GM21381 (cell line): ENCODE measurements around the gene CREB1.
A peak's percentile ranks its signal among the peaks of the same experiment; 100 is the strongest.
"Not testable (repeated sequence)": the region's sequence is repeated elsewhere in the genome, so short reads cannot be mapped to it uniquely, and the experiment has no call there.

Experiments
- ATAC-seq: cut with Tn5 transposase; IDR thresholded peaks from one replicate; pipeline ENCODE4 v1.9.1; 2021; ENCODE audit warnings: mild to moderate bottlenecking, moderate library complexity; ENCODE audit not compliant: unreplicated experiment

Gene CREB1

DNA sequence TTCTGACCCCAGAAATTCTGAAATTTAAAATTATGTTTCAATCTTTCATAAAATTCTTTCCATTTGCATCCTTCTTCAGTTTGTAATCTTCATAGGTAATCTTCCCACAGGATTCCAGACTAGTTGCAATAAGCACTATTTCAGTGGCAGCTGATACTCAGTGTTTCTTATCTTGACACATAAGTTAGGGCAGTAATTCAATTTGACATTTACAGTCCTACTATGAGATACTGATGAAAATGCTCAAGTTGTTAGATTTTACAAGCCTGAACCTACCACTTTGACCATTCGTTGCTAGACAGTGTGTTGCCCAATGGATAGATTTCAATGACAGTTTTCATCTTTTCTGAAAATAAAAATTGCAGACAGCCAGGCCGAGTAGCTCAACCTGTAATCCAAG, 85.1 kb downstream of the CREB1 start:
- ATAC-seq, result no peak

DNA sequence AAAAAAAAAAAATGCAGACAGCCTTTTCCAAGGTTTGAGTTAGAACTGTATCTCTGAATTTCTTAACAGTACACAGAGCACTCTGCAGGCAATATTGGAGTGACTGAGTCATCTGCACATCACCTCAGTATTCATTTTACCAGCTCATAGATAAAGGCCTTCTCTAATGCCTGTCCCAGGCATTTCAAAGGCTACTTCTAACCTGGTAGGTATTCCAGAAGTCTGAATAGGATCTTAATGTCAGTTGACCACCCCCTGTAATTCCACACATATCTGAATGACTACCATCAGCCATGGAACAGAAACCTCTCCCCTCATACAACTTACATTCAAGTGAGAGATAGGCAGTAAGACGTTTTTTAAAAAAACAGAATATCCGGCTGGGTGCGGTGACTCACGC, 86.4 kb downstream of the CREB1 start:
- ATAC-seq, result no peak

DNA sequence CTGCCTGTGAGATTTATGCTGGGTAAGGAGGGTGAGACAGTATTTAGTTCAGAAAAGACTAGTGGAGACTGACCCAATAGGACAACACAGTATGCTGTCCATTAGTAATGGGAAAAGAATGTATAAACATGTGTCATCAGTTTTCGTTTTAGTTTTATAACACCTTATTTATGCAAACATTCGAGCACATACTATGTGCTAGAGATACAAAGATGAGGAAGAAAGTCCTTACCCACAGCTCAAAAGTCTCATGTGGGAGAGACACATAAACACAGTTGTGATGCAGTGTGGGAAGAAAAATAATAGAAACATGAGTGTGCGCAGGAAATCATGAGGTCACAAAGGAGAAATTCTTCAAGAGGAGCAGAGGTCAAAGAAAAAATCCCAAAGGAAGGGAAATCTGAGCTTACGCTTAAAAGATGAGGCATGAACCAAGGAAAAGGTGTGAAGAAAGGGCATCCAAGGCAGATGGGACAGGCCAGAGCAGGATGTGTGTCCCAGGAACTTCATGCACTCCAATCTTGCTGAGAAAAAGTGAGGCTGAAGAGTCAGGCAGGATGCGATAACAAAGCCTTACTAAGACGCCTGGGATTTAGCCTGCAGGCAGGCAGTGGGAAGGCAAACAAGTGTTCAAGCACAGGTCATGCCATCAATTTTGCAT, 87.4 kb downstream of the CREB1 start:
- no peak for ATAC-seq

DNA sequence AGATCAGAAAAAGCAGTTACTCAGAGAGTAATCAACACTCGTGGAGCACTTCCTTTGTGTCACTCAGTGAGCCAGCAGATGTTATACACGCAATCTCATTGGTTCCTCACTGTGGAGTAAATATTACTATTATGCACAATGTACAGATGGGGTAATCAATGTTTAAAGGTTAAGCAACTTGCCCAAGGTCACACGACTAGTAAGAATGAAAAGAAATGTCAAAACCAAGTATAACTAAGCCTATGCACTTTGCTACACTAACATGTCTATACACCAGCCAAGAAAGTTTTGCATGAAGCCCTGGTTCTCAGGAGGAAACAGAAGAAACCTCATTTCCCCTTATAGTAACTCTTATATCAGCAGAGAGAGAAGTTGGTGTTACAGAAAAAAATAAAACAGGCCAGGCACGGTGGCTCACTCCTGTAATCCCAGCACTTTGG, 90.0 kb downstream of the CREB1 start:
- no peak for ATAC-seq

DNA sequence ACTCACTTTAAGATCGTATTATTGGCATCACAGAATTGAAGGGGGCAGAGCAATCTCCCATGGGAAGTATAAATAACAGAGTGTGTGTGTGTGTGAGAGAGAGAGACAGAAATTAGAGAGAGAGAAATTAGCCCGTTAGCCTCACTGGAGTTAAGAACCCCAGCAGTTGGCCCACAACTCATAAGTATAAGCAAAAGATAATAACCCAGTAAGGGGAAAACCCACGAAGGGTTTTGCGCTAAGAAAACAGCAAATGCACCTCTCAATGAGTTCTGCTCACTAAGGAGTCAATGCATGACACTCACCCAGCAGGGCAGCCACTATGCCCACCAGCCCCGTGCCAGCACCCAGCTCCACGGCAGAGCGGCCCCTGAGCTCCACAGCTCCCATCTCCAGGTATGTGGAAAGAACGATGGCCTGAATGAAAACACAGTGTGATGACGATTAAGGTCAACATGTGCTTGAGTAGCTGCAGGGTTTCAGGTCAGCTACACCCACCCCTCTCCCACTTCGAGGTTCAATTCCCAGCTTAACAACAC, 91.8 kb downstream of the CREB1 start:
- no peak for ATAC-seq

DNA sequence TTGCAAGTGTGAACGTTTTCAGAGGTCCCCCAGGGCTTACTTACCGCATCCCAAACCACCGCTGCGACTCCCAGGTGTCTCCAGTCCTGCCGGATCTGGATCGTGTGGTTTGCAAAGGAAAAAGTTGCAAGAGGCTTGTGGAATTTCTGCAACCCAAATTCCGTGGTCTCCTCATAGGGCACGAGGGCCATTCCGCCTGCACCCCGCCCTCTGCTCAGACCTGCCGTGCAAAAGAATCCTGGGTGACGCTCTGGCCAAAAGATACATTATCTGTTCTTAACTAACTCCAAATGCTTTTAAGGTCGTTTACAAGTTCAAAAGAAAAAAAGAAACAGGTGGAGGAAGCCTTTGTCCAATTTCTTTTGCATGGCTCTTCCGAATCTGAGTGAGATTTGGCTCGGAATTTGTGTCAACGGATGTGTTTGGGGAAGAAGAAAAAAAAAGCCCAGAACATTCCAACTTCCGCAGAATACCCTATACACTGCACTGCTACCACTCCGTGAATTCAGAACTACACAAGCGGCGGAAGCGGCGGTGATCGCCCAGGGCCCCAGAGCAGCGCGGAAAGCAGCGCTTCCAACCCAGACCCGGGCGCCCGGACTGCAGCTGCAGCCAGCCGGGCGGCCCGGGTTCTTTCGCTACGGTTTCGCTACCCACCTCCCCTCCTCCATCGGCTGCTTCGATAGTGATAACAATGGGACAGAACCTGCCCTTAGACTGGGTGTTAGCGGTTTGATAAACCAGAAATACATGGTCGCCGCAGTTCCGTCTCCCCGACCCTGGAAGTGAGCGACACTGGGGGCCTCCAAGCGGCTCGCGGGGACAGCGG, 94.6 kb downstream of the CREB1 start:
- peak; percentile 36 for ATAC-seq

DNA sequence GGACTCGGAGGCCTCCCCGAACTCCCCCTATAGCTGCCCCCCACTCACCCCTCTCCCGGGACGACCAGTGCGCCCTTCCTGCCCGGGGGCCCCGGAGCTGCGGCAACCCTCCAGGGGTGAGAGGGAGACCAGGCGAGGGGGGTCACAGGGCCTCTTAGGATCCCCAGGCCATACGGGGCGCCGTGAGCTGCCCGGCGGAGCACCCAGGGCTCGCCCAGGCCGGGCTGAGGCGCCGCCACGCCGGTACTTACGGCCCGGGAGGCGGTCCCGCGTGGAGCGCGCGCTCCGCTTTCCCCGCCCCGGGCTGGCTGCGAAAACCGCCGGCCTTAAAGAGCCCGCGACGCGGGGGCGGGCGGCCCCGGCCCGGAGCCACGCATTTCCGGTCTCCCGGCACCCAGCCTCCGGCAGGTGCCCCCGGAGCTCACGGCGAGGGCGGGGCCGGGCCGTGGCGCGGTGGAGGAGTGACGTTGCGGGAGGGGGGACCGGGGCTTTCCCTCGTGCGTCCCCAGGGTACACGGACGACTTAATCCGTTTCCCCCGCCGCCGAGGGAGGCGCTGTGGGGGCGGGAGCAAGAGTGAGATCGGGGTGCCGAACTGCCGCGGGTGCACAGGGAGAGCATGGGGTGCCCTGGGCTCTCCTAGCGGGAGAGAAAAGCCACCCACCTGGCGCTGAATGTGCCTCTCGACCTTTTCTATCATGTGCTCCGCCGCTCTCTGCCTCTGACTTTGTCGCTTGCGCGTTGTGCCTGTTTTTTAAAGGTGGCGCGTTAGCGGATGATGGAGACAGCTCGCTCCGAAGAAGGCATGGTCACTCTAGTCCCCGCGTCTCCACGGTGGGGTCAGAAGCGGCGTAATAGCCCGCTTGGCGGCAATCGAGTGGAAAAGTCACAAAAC, 95.5 kb downstream of the CREB1 start, which contains the start of gene METTL21A:
Gene METTL21A (minus strand): TSS at position 381 of the 894 bp plus-strand sequence. CDS start 1,019 bp downstream, outside the sequence.
- peak; percentile 61 for ATAC-seq

DNA sequence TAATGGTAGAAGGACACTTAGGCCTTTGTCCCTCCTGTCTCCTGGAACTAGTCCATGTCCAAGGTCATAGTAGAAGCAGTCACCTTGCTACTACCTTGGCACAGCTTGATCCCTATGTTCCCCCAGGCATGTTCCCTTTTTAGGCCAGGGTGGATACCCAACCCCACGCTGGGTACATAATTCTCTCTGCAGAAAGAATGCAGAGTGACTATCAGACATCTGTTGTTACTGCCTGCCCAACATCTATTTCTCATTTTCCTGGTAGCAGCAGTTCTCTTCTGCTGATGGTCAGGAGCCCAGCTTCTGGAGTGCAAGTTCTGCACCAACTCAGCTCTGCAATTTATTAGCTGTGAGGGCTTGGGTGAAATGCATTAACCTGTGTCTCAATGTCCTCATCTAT, 99.8 kb downstream of the CREB1 start:
- ATAC-seq, result no peak

DNA sequence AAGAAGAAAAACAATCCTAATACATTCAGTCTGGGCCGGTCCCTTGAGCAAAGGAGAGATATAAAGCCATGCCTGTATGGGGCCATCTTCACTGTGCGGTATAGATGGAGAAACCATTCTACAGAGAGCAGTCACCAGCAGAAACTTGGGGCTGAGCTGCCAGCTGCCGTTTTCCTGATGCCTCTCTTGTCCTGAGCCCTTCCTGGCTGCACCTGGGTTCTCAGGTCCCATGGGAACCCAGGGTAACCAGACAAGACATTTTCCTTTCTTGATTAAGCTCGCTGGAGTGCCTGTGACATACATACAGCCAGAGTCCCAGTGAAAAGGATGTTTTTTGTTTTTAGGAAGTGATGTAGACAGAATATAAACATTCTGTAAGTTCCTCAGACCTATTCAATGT, 100.7 kb downstream of the CREB1 start:
- no peak for ATAC-seq

DNA sequence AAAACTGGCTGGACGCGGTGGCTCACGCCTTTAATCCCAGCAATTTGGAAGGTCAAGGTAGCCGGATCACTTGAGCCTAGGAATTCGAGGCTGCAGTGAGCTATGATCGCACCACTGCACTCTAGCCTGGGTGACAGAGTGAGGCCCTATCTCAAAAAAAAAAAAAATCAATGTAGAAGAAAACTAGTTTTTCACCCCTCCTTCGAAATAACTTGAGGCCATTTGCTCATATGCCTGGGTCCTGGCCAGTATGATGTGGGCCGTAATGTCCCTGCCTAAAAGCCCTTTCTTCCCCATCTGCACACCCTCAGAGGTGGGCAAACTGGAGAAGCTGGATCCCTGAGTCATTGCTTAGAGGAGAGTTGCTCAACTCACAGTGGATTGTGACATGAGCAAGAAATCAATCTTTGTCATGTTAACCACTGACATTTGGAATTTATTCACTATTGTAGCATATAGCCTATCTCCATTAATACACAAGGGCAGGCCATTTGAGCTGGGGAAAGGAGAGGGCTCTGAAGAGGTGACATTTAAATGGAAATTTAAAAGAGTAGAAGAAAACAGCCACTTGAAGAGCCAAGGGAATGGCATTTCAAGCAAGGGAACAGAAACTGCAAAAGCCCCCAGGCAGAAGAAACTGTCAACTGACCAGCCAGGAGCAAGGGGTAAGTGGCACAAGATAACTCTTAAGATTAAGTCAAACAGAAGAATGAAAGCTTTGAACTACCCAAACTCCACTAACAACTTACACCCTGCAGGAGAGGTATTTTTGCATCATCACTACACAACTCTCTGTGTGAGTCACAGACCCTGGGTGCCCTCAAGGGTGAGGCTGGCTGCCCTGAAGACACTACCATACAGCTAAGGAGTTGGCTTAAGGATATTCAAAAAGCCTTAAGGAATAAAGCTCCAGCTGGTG, 103.1 kb downstream of the CREB1 start:
- ATAC-seq, result no peak

DNA sequence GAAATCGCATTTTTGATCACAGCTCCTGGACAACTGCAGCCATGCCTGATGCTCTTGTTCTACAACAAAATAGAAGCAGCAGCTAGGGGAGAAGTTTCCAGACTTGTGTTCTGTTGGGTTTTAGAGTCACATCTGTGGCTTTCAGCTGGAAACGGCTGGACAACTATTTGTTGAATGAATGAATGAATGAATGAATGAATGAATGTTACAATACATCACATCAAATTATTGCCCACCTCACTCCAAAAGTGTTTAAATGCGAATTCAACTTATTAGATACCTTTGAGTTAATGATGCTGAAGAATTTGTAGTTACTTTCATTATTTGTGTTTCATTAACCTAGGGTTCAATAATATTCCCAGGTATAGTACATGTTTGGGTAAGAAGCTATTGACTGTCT, 103.9 kb downstream of the CREB1 start:
- no peak for ATAC-seq

DNA sequence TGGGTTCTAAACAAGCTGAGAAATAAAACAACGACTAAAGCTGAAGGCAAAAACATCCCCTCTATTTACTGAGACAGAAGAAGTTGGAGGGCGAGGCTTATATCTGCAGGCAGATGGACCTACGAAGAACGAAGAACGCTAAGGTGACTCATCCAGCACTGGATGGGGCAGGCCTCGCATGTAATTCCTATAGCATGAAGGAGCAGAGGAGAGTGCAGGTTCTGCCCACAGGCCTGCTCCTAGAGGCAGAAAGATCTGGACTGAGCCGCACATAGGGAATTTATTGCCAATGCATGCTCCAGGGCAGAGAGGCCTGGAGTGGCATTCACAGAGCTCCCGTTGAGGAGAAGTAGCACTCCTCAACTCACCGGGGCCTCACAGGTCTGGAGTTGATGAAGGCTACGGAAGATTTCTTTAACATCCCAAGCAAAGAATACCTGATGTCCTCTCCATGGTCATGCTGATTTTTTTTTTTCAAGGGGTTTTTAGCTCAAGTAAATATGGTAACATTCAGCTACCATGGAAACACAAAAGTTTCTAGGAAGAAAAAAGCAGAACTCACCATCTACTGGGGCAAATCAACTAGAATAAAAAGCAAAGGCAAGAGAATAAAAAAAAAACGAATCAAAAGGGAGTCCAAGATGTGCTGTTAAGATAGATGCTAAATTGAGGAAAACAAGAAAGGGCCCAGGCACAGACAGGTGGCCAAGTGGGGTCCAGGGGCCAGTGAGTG, 105.9 kb downstream of the CREB1 start:
- no peak for ATAC-seq

DNA sequence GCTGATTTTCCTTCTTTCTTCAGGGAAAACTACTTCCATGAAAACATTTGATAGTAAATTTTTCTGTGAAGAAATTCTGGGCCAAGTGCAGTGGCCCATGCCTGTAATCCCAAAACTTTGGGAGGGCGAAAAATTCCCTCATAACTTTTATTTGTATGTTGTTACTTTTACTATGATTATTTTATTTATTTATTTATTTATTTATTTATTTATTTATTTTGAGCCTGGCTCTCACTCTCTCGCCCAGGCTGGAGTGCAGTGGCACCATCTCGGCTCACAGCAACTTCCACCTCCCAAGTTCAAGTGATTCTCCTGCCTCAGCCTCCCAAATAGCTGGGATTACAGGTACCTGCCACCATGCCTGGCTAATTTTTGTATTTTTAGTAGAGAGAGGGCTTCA, 109.5 kb downstream of the CREB1 start:
- ATAC-seq, result not testable (repeated sequence)

DNA sequence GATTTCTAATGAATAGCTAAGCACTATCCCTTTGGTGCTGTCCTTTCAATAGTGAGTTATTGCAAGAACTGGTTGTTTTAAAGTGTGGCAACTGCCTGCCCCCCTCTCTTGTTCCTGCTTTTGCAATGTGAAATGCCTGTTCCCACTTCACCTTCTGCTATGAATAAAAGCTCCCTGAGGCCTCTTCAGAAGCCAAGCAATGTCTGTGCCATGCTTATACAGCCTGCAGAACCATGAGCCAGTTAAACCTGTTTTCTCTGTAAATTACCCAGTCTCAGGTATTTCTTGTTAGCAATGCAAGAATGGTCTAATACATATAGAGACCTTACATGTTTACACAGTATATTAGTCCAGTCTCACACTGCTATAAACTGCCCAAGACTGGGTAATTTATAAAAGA, 110.4 kb downstream of the CREB1 start:
- ATAC-seq, result no peak

DNA sequence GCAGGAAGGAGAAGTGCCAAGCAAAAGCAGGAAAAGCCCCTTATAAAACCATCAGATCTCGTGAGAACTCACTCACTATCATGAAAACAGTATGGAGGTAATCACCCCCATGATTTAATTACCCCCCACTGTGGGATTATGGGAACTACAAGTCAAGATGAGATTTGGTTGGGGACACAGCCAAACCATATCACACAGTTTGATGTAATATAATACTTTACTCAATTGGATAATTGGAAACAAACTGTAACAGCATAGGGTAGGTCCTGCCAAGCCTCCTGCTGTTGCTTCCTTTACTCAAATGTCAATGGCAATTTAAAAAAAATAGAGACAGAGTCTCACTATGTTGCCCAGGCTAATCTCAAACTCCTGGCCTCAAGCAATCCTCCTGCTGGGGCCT, 110.9 kb downstream of the CREB1 start:
- no peak for ATAC-seq

DNA sequence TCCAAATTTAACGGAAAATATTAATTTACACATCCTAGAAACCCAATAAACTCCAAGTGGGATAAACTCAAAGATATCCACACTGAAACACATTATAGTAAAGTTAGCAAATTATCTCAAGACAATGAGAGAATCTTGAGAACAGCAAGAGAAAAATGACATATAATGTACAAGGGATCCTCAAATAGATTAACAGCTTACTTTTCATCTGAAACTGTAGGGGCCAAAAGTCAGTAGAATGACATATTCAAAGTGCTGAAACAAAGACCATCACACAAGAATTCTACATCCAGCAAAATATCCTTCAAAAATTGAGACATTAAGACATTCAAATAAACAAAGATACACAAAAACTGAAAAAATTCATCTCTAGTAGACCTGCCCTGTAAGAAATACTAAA, 114.1 kb downstream of the CREB1 start:
- no peak for ATAC-seq

DNA sequence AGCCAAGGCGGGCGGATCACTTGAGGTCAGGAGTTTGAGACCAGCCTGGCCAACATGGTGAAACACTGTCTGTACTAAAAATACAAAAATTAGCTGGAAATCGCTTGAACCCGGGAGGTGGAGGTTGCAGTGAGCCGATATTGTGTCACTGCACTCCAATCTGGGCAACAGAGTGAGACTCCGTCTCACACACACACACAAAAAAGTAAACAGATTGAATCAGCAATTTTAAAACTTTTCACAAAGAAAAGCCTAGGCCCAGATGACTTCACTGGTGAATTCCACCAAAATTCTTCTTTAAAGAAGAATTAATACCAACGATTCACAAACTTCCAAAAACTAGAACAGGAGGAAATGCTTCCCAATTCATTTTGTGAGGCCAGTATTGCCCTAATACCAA, 116.8 kb downstream of the CREB1 start:
- ATAC-seq, result not testable (repeated sequence)
